Activated CD4-positive, alpha-beta T cell treated with anti-CD3 and anti-CD28 coated beads, Interleukin-2, amount 10 ng/mL, durations not matched to agents 7 days and 5 days (primary cell): ENCODE data around the gene SERAC1. TPM values are rescaled to one million over a fixed set of nuclear protein-coding genes. Genes with fewer than 3 reads are reported as not detected.

ENCODE experiments used
- CTCF ChIA-PET: fragments of 350-600 bp; sonication (Branson Sonifier 250); formaldehyde crosslinking; loops from one replicate; lab custom pipeline; 2021; ENCODE audit warnings: antibody characterized with exemption; lab: Charles Lee
- POLR2A ChIA-PET: fragments of 350-600 bp; sonication (Branson Sonifier 250); formaldehyde crosslinking; loops from one replicate; lab custom pipeline; 2021; ENCODE audit warnings: antibody characterized with exemption; lab: Charles Lee
- DNase-seq: peaks from one replicate; pipeline ENCODE4 v3.0.0-alpha.2; 2020
- H3K27ac Mint-ChIP-seq: one replicate; pipeline ENCODE4 v1.8.0; 2021; ENCODE audit warnings: mild to moderate bottlenecking, moderate library complexity, mixed read lengths
- H3K27me3 Mint-ChIP-seq: one replicate; pipeline ENCODE4 v1.8.0; 2021; ENCODE audit warnings: mixed read lengths
- H3K36me3 Mint-ChIP-seq: one replicate; pipeline ENCODE4 v1.8.0; 2021; ENCODE audit warnings: low read depth, mixed read lengths
- H3K4me1 Mint-ChIP-seq: one replicate; pipeline ENCODE4 v1.8.0; 2021; ENCODE audit warnings: mixed read lengths
- H3K4me3 Mint-ChIP-seq: one replicate; pipeline ENCODE4 v1.8.0; 2021; ENCODE audit warnings: mild to moderate bottlenecking, moderate library complexity, mixed read lengths
- H3K9me3 Mint-ChIP-seq: one replicate; pipeline ENCODE4 v1.8.0; 2021; ENCODE audit warnings: mixed read lengths
- total RNA-seq, 2 experiments: library from RNA; stranded (reverse); gene quantifications; one replicate each; pipeline ENCODE4 v1.2.3, GENCODE V29; 2021

The SERAC1 gene
- total RNA-seq, 2 experiments from 2014 or later: 4.5 TPM

GRCh38 chr6:158068893-158069799, 98.9 kb downstream of the SERAC1 start:
- CTCF ChIA-PET: interaction anchor here (0.5 to 2.4 kb wide), 6 partner anchors 11 to 55 kb away, joined by 3 to 9 read pairs (median 4); no protein-coding TSS in a partner anchor
- H3K9me3 Mint-ChIP-seq: no peaks in the 10 kb centered on the region
- H3K36me3 Mint-ChIP-seq: peaks cover 42% of the 10 kb centered on the region
- no peak overlapping the region for H3K4me3 Mint-ChIP-seq
- DNase-seq: no peak
- H3K4me1 Mint-ChIP-seq: peaks cover 27% of the 10 kb centered on the region
- H3K27ac Mint-ChIP-seq: no peak overlapping the region
- POLR2A ChIA-PET: no interaction called here
- no peaks in the 10 kb centered on the region for H3K27me3 Mint-ChIP-seq

DNA sequence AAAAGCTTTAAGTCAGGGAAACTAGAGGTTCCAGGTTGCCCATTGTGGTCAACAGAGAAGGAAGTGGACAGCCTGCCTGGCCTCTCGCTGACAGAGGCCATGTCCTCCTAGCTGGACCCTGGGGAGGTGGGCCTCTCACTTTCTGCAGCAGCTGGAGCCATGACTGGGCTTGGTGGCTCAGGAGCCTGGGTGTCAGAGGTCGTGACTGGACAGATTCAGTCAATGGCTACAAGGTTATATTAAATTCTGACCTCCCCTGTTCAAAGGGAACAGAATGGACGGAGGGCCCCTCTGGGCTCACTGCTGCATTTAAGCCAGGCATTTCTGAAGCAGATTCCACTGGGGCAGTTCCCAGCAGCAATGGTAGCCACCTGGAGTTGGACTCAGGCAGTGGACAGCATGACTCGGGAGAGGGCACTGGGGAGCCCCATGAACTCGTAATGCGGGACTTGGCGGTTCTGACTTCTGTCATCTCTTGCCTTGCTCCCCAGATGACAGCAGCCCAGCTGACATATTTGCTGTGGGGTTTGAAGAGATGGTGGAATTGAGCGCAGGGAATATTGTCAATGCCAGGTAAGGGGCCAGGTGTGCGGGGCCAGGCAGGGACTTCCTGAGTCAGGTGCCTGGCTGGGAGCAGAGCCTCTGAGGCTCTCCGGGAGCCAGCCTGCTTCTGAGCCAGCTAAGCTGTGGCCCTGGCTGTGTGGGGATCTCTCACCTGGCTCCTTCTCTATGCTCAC, 99.7 kb downstream of the SERAC1 start:
- Mint-ChIP-seq H3K4me1 (peaks cover 25% of the 10 kb centered on the region), H3K36me3 (peaks cover 44% of the 10 kb centered on the region), H3K4me3 (no peak overlapping the region), H3K27ac (no peak overlapping the region), H3K9me3 (no peaks in the 10 kb centered on the region), H3K27me3 (no peaks in the 10 kb centered on the region)
- POLR2A ChIA-PET: no interaction called here
- no peak for DNase-seq
- CTCF ChIA-PET: interaction anchor here (0.8 to 2.4 kb wide), 4 partner anchors 10 to 268 kb away, joined by 3 to 9 read pairs (median 4); no protein-coding TSS in a partner anchor

DNA sequence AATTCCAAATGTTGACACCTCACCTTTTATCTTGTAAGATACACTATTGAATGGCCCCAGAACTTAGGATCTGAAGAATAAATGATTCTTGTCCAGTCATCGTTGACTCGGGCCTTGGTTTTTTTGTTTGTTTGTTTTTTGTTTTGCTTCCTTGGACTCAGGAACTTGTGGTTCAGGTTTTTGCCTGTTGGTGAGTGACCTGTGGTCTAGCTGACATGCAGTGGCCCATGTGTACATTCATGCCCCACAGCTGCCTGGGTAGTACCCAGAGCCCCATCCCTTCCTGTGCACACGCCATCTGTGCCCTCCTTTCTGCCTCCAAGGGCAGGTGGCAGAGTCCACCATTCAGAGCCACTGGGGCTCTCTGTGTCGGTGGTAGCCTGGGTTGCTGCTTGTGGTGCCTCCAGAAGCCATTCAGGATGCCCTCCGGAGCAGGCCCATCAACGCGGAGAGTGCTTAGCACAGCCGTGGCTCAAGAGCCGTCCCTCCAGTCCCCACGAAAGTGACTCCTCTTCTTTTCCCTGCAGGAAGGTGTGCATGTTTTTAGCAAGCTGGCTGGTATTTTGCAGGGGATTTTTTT, 100.5 kb downstream of the SERAC1 start:
- DNase-seq: no peak
- Mint-ChIP-seq H3K9me3 (no peaks in the 10 kb centered on the region), H3K4me1 (peaks cover 25% of the 10 kb centered on the region), H3K27ac (no peak overlapping the region), H3K4me3 (no peak overlapping the region), H3K27me3 (no peaks in the 10 kb centered on the region), H3K36me3 (peaks cover 46% of the 10 kb centered on the region)
- ChIA-PET CTCF (interaction anchor here (0.8 kb wide), 1 partner anchor 41 kb away, joined by 3 read pairs; no protein-coding TSS in a partner anchor), POLR2A (no interaction called here)

- ChIA-PET CTCF (interaction anchor here (1.6 kb wide), 1 partner anchor 11 kb away, joined by 6 read pairs; no protein-coding TSS in a partner anchor), POLR2A (no interaction called here)
- no peaks in the 10 kb centered on the region for H3K9me3 Mint-ChIP-seq
- no peak overlapping the region for H3K4me3 Mint-ChIP-seq
- no peaks in the 10 kb centered on the region for H3K27me3 Mint-ChIP-seq
- H3K36me3 Mint-ChIP-seq: peaks cover 35% of the 10 kb centered on the region
- DNase-seq: no peak
- H3K27ac Mint-ChIP-seq: no peak overlapping the region
- H3K4me1 Mint-ChIP-seq: peaks cover 18% of the 10 kb centered on the region
Measured at GRCh38 chr6:158066136-158066781, 101.8 kb downstream of the SERAC1 start.

DNA sequence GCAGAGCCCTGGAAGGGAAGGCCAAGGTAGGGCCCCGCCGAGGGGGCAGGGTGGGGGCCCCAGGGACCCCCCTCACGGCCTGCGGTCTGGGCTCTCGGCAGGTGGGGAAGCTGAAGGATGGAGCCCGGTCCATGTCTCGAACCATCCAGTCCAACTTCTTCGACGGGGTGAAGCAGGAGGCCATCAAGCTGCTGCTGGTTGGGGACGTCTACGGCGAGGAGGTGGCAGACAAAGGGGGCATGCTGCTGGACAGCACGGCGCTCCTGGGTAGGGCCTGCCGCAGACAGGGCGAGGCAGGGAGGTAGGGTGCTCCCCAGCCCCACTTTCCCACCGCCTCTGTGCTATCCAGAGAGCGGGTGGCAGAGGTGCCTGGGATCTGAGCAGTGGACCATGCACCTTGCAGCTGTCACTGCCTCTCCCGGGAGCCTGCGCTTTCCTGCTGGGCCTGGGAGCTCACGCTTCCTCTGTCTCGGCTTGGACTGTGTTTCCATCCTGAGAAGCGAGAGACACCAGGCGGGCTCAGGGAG, 103.3 kb downstream of the SERAC1 start:
- ChIA-PET CTCF (interaction anchor here (0.6 to 1.6 kb wide), 3 partner anchors 10 to 206 kb away, joined by 3 to 6 read pairs (median 4); no protein-coding TSS in a partner anchor), POLR2A (no interaction called here)
- no peak for DNase-seq
- Mint-ChIP-seq H3K36me3 (peaks cover 27% of the 10 kb centered on the region), H3K27me3 (no peaks in the 10 kb centered on the region), H3K4me3 (no peak overlapping the region), H3K4me1 (peaks cover 24% of the 10 kb centered on the region), H3K9me3 (no peaks in the 10 kb centered on the region), H3K27ac (no peak overlapping the region)

- peaks cover 23% of the 10 kb centered on the region for H3K4me1 Mint-ChIP-seq
- H3K27ac Mint-ChIP-seq: no peak overlapping the region
- ChIA-PET POLR2A (no interaction called here), CTCF (interaction anchor here (0.8 to 1.4 kb wide), 2 partner anchors 38 kb away, joined by 4 read pairs; no protein-coding TSS in a partner anchor)
- H3K27me3 Mint-ChIP-seq: no peaks in the 10 kb centered on the region
- no peaks in the 10 kb centered on the region for H3K9me3 Mint-ChIP-seq
- H3K4me3 Mint-ChIP-seq: no peak overlapping the region
- H3K36me3 Mint-ChIP-seq: peaks cover 23% of the 10 kb centered on the region
- DNase-seq: no peak
Measured at GRCh38 chr6:158063736-158064135, 104.3 kb downstream of the SERAC1 start.

- ChIA-PET CTCF (interaction anchor here (1.2 to 2.3 kb wide), 5 partner anchors 10 to 305 kb away, joined by 3 to 11 read pairs (median 6); no protein-coding TSS in a partner anchor), POLR2A (interaction anchor here (0.6 kb wide), 1 partner anchor 80 kb away, joined by 3 read pairs; the partner anchor contains the start of gene SYNJ2)
- Mint-ChIP-seq H3K27ac (no peak overlapping the region), H3K27me3 (no peaks in the 10 kb centered on the region), H3K4me3 (no peak overlapping the region), H3K36me3 (peaks cover 23% of the 10 kb centered on the region), H3K4me1 (peaks cover 30% of the 10 kb centered on the region), H3K9me3 (no peaks in the 10 kb centered on the region)
- DNase-seq: no peak
Measured at GRCh38 chr6:158061709-158062461, 106.2 kb downstream of the SERAC1 start.

- Mint-ChIP-seq H3K27me3 (no peaks in the 10 kb centered on the region), H3K27ac (no peak overlapping the region), H3K4me1 (peaks cover 36% of the 10 kb centered on the region), H3K4me3 (no peak overlapping the region), H3K36me3 (peaks cover 18% of the 10 kb centered on the region), H3K9me3 (no peaks in the 10 kb centered on the region)
- POLR2A ChIA-PET: interaction anchor here (0.6 kb wide), 1 partner anchor 79 kb away, joined by 3 read pairs; the partner anchor contains the start of gene SYNJ2
- DNase-seq: no peak
- CTCF ChIA-PET: interaction anchor here (1.2 to 2.3 kb wide), 5 partner anchors 10 to 305 kb away, joined by 3 to 11 read pairs (median 6); no protein-coding TSS in a partner anchor
Measured at GRCh38 chr6:158061361-158061708, 106.7 kb downstream of the SERAC1 start.

- no peaks in the 10 kb centered on the region for H3K9me3 Mint-ChIP-seq
Measured at GRCh38 chr6:158060455-158061360, 107.4 kb downstream of the SERAC1 start.

More at GRCh38 chr6:158060455-158061360, 107.4 kb downstream of the SERAC1 start:
- Mint-ChIP-seq H3K27ac (peak overlapping the region; percentile 68), H3K27me3 (no peaks in the 10 kb centered on the region), H3K4me1 (peaks cover 42% of the 10 kb centered on the region), H3K4me3 (no peak overlapping the region), H3K36me3 (peaks cover 15% of the 10 kb centered on the region)
- POLR2A ChIA-PET: no interaction called here
- CTCF ChIA-PET: interaction anchor here (1.2 to 2.3 kb wide), 4 partner anchors 11 to 26 kb away, joined by 3 to 11 read pairs (median 4); no protein-coding TSS in a partner anchor
- no peak for DNase-seq
